Motor neuron (in vitro differentiated cells): Measurements from ENCODE around the gene KLHL41. TPM values are rescaled to one million over a fixed set of nuclear protein-coding genes. Genes with fewer than 3 reads are reported as not detected.

Experiments used
- ATAC-seq, 8 experiments: fragments of 200-7000 bp; cut with Tn5 transposase; replicated peaks in 6 of 8; 2 replicates each; pipeline ENCODE4 v1.8.0; 2021; ENCODE audit warnings: mild to moderate bottlenecking in 8 of 8, moderate library complexity in 8 of 8
- H3K27ac ChIP-seq, 2 donors: fragments of 250-450 bp; sonication (Bioruptor Pico); 2 replicates each; pipeline ENCODE4 v1.9.0; 2021; ENCODE audit warnings: antibody characterized with exemption in 2 of 2, mild to moderate bottlenecking in 2 of 2, moderate library complexity in 1 of 2
- H3K4me1 ChIP-seq, 2 donors: fragments of 250-450 bp; sonication (Bioruptor Pico); replicated peaks in 1 of 2; 2 replicates each; pipeline ENCODE4 v1.6.1; 2021; ENCODE audit warnings: antibody characterized with exemption in 2 of 2, mild to moderate bottlenecking in 2 of 2, moderate library complexity in 1 of 2
- H3K4me3 ChIP-seq, 5 donors: fragments of 250-450 bp; sonication (Bioruptor Pico); 2 replicates each; pipeline ENCODE4 v1.9.0; 2021; ENCODE audit warnings: antibody characterized with exemption in 5 of 5, mild to moderate bottlenecking in 5 of 5, moderate library complexity in 4 of 5
- WGBS, 10 experiments: fragments of 450-650 bp; shearing (Covaris generic); methylation state at CpG; one replicate each; pipeline ENCODE4 v1.0.0; 2022; 5-methylcytosine and 5-hydroxymethylcytosine counted together
- in situ Hi-C, 9 experiments: fragments of 400-800 bp; cut with MboI; loops; one replicate each; pipeline ENCODE4 v1.15.0; 2021; ENCODE audit warnings: low sequenced_read_pairs in 9 of 9, low pct_unique_long_range_greater_than_20kb in 2 of 9; ENCODE audit not compliant: unreplicated experiment in 9 of 9
- total RNA-seq, 8 experiments: library from RNA; unstranded; fragments of 300-600 nt; gene quantifications; 2 replicates each; pipeline versions ENCODE4 v1.2.3 to v1.2.4, GENCODE V29; 2022

Gene KLHL41
- total RNA-seq, 8 experiments from 2014 or later = 0.31 to 3.0 (median 0.61) TPM

GRCh38 chr2:169480079-169480465 lies 29.4 kb upstream of the KLHL41 start:
- peaks cover 4 to 6% of the 10 kb centered on the region in 2 donors for H3K4me1 ChIP-seq
- no peak for ATAC-seq
- in situ Hi-C loops = no loop called here
- peak overlapping the region; percentile 50 to 76 (median 59) for H3K4me3 ChIP-seq
- 6 to 72% (median 46%) methylated on average over 2 to 9 of the region's 9 CpGs for WGBS, 10 experiments
- H3K27ac ChIP-seq = no peak overlapping the region

- Histone ChIP-seq H3K27ac (no peak overlapping the region), H3K4me3 (no peak overlapping the region), H3K4me1 (no peaks in the 10 kb centered on the region)
- WGBS, 10 experiments = 88 to 100% (median 100%) methylated on average over 1 of the region's 1 CpG; no CpG with 5 or more reads in 7 of the 10 experiments
- in situ Hi-C loops = no loop called here
- no peak for ATAC-seq
These were observed 23.8 kb upstream of the KLHL41 start for GRCh38 chr2:169485650-169486138.

DNA sequence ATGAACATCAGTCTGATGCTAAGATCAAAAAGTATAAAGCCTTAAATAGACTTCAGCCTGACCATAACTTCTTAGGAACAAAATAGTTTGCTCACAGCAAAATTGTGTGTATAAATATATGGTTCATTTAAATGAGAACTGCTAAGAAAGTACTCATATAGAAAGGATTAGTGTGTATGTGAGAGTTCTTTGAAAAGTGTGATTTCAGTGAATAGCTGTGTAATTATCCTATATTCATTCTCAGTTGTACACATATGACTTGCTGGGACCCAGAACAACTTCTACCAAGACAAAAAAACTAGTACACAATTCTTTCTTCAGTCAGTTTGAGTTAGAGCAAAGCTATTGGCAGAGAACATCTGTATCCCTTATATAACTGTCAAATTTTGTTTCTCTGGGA lies 23.0 kb upstream of the KLHL41 start:
- in situ Hi-C loops = no loop called here
- H3K4me3 ChIP-seq = no peak overlapping the region
- H3K4me1 ChIP-seq = no peaks in the 10 kb centered on the region
- ATAC-seq = no peak
- no peak overlapping the region for H3K27ac ChIP-seq

DNA sequence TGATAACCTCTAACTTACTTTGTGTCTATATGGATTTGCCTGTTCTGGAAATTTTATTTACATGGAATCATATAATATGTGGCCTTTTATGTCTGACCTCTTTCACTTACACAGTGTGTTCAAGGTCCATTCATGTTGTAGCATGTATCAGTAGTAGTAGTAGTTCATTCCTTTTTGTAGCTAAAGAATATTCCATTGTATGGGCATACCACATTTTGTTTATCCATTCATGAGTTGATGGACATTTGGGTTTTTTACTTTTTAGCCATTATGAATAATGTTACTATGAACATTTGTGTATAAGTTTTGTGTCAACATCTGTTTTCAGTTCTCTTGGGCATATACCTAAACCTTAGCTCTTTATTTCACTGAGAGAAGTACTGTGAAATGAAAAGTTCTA lies 18.7 kb upstream of the KLHL41 start:
- ATAC-seq = no peak
- Histone ChIP-seq H3K4me1 (no peaks in the 10 kb centered on the region), H3K27ac (no peak overlapping the region), H3K4me3 (no peak overlapping the region)
- in situ Hi-C loops = no loop called here

DNA sequence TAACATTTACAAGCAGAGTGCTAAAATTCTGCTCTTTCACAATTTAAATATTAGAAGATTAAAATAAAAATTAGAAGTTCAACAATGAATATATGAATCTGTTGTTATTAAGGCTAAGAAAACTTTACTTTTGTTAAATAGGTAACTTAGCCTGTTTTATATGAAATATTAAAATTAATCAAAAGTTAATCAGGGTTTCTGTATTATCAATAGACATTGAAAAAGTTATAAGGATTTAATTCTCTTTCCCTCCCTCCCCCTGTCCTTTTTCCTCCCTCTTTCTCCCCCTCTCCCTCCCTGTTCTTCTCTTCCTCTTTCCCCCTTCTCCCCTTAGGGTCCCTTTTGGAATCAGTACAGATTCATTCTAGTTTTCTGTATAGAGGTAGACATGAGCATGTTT lies 18.1 kb upstream of the KLHL41 start:
- Histone ChIP-seq H3K4me1 (no peaks in the 10 kb centered on the region), H3K27ac (no peak overlapping the region), H3K4me3 (no peak overlapping the region)
- ATAC-seq = no peak
- in situ Hi-C loops = no loop called here

DNA sequence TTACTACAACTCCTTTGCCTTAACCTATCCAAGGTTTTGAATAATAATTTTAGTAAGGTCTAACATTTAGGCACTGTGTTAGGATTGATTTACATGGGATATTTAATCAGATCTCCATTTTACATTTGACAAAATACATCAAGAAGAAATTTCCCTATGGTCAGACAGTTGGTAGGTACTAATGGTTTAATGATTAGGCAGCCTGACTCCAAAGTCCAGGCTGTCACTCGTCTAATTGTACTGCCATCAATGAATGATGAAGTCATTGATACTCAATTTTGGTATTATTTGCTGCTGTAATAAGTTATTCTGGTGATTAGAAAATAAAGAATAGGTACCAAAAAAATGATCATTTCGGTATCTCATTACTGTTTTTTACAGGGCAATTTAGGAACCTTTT lies 16.1 kb upstream of the KLHL41 start:
- Histone ChIP-seq H3K4me3 (no peak overlapping the region), H3K4me1 (no peaks in the 10 kb centered on the region), H3K27ac (no peak overlapping the region)
- in situ Hi-C loops = no loop called here
- 60 to 100% (median 93%) methylated on average over 1 to 2 of the region's 2 CpGs; no CpG with 5 or more reads in 1 of the 10 experiments for WGBS, 10 experiments
- no peak for ATAC-seq

DNA sequence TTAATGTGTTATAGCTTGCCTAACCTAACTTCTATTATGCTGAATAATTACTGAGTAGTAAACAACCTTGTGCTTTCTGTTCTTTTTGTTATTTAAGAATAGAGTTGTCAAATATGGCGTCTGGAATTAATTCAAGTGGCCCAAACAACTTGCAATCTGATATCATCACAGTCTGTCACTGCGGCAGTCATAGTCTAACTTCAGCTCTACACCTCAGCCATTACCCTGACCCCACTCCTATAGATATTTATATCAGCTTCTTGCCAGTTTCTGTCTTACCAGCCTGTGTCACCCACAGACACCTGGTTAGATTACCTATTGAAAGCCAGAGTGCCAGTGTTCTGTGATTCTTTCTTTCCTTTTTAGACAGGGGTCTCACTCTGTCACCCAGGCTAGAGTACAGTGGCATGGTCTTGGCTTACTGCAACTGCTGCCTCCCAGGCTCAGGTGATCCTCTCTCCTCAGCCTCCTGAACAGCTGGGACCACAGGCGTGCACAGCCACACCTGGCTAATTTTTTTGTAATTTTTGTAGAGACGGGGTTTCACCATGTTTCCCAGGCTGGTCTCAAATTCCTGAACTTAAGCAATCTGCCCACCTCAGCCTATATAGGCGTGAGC lies 14.1 kb upstream of the KLHL41 start:
- Histone ChIP-seq H3K4me3 (no peak overlapping the region), H3K27ac (no peak overlapping the region), H3K4me1 (no peaks in the 10 kb centered on the region)
- in situ Hi-C loops = no loop called here
- ATAC-seq = no peak
- 80 to 100% (median 94%) methylated on average over 1 to 4 of the region's 5 CpGs; no CpG with 5 or more reads in 2 of the 10 experiments for WGBS, 10 experiments

DNA sequence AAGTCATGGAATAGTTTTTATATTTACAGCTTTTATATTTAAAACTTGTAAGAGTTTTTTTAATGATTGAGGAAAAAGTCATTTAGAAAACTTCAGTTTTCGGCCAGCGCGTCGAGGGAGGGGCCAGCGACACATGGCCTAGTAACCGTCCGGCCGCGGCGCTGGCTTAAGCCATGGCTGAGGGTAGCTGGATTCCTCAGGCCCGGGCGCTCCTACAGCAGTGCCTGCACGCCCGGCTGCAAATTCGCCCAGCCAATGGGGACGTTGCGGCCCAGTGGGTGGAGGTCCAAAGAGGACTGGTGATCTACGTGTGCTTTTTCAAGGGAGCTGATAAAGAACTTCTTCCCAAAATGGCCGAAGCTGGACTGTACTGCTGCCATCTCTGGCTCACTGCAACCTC lies 4.9 kb upstream of the KLHL41 start:
- H3K27ac ChIP-seq = no peak overlapping the region
- no peak for ATAC-seq
- 93 to 100% (median 99%) methylated on average over 1 to 10 of the region's 19 CpGs; no CpG with 5 or more reads in 4 of the 10 experiments for WGBS, 10 experiments
- H3K4me1 ChIP-seq = no peaks in the 10 kb centered on the region
- no peak overlapping the region for H3K4me3 ChIP-seq
- in situ Hi-C loops = no loop called here

DNA sequence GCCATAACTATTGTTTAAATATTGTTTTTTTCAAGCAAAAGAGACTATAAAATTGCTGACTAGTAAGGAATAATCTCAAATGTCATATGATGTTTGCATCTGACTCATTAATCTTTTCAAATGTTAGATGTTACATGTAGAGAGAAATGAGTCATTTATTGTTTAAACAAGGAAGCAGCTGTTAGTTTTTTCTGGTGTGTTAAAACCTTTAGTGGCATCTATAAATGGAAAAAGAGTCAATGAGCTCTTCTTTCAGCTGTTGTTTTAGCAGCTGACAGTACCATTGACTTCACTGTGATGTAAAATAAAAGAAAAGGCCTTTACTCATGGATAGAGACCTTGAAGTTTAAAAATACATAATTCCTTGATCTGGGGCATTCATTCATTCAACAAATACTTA lies 1.8 kb upstream of the KLHL41 start:
- Histone ChIP-seq H3K4me3 (no peak overlapping the region), H3K4me1 (no peaks in the 10 kb centered on the region), H3K27ac (no peak overlapping the region)
- peak in 4 of 8 experiments; percentile 19 to 47 (median 28) for ATAC-seq
- in situ Hi-C loops = no loop called here

GRCh38 chr2:169509955-169510354 lies 453 bp downstream of the KLHL41 start:
- no peak for ATAC-seq
- WGBS, 10 experiments = 84 to 100% (median 94%) methylated on average over 1 to 8 of the region's 8 CpGs
- Histone ChIP-seq H3K4me1 (no peaks in the 10 kb centered on the region), H3K27ac (no peak overlapping the region), H3K4me3 (no peak overlapping the region)
- in situ Hi-C loops = no loop called here

DNA sequence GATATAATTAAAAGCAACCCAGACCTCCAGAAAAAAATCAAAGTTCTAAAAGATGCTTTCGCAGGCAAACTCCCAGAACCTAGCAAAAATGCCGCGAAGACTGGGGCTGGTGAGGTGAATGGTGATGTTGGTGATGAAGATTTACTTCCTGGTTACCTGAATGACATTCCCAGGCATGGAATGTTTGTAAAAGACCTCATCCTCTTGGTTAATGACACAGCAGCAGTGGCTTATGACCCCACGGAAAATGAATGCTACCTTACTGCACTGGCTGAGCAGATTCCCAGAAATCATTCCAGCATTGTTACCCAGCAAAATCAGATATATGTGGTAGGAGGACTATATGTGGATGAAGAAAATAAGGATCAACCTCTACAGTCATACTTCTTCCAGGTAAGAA lies 994 bp downstream of the KLHL41 start:
- Histone ChIP-seq H3K27ac (no peak overlapping the region), H3K4me3 (no peak overlapping the region), H3K4me1 (no peaks in the 10 kb centered on the region)
- WGBS, 10 experiments = 66 to 100% (median 89%) methylated on average over 1 to 4 of the region's 4 CpGs; no CpG with 5 or more reads in 3 of the 10 experiments
- ATAC-seq = peak in 1 of 8 experiments; percentile 50
- in situ Hi-C loops = no loop called here

DNA sequence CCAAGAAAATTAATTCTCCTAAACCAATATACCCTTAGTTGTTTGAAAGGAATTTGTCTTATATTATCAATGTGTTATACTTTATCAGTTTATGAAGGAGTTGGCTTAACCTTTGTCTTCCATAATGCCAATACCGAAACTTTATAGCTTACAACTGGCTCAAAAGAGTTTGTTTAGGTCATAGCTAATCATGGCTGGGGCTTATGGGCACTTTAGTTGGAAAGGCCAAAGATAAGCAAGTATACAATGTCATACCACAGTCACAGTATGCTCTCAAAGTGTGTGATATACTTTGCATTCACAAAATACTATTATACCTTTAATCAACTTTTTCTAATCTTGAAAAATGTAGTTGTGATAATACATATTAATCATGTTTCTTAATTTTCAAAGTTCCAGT lies 2.3 kb downstream of the KLHL41 start:
- H3K27ac ChIP-seq = no peak overlapping the region
- no peak overlapping the region for H3K4me3 ChIP-seq
- in situ Hi-C loops = no loop called here
- WGBS, 10 experiments = 88 to 100% (median 100%) methylated on average over 1 of the region's 1 CpG; no CpG with 5 or more reads in 4 of the 10 experiments
- H3K4me1 ChIP-seq = no peaks in the 10 kb centered on the region
- no peak for ATAC-seq

DNA sequence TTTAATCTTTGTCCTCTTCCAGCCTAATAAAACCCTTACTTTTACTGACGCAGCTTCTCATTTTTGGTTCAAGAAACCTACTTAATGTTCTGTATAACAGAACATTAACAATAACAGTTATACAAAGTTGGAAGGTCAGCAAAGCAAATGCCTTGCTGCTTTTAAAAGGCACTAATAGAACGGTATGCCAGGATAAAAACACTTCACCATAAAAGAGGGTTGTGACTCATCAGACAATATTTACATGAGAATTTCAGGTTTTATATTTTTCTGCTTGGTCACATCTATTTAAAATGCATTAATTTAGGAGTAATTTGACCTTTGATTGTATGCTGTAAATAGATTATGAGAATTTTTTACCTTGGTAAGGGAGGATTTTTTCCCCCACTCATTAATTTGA lies 3.0 kb downstream of the KLHL41 start:
- 55 to 100% (median 63%) methylated on average over 1 to 2 of the region's 2 CpGs for WGBS, 10 experiments
- Histone ChIP-seq H3K27ac (no peak overlapping the region), H3K4me3 (no peak overlapping the region), H3K4me1 (no peaks in the 10 kb centered on the region)
- in situ Hi-C loops = no loop called here
- peak in 2 of 8 experiments; percentile 25 to 41 for ATAC-seq

- no peaks in the 10 kb centered on the region for H3K4me1 ChIP-seq
- no peak for ATAC-seq
- H3K27ac ChIP-seq = no peak overlapping the region
- in situ Hi-C loops = no loop called here
- H3K4me3 ChIP-seq = no peak overlapping the region
- WGBS, 10 experiments = 100% methylated on average over 1 of the region's 1 CpG; no CpG with 5 or more reads in 5 of the 10 experiments
These were observed 3.6 kb downstream of the KLHL41 start for GRCh38 chr2:169513094-169513493.
